GM12891 (cell line): ENCODE data around the gene GMDS.

Experiments
- POLR2A ChIP-seq: IDR thresholded peaks from 2 replicates; pipeline ENCODE4 v1.6.1; 2011; ENCODE audit warnings: low read depth, low read length, control low read depth
- POLR2AphosphoS5 ChIP-seq: IDR thresholded peaks from 2 replicates; pipeline ENCODE4 v1.6.1; 2011; ENCODE audit warnings: low read depth, low read length, control low read depth
- SPI1 ChIP-seq: IDR thresholded peaks from 2 replicates; pipeline ENCODE4 v1.6.1; 2011; ENCODE audit warnings: low read depth, low read length, control low read depth

DNA sequence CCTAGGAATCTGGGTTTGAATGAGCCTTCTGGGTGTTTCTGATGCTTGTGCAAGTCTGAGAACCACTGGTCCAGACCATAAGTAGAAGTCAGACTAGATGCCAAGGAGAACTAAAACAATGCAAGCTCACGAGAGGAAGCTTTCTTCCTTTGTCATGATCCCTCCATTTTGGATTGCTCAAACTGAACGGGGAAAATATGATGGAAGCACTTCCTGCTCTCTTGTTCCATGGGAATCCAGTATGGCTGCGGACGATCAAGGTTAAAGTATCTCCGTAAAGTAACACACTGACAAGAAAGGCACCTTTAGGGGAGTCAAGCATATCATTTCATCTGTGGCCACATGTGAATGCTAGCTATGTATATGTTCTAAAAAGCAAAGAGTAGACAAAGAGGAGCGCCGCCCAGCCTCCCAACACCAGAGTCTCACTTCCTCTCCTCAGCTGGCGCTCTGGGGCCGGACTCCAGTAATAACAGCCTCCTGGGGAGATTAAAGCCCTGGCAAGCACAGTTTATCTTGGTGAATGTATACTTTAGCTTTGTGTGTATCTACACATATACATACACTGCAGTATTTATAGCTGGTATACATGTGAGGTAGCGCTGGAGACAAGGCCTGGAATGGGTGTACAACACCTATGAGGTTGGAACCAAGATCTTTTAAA is 547.6 kb downstream of the GMDS start:
- no peak; the same call in 1 of the 2 replicates for TF ChIP-seq SPI1
- no peak for TF ChIP-seq POLR2A
- TF ChIP-seq POLR2AphosphoS5, result no peak
